H1 (cell line): ENCODE data around the gene PC. TPM values are rescaled to one million over a fixed set of nuclear protein-coding genes. Genes with fewer than 3 reads are reported as not detected.

ENCODE experiments used
- CBX8 ChIP-seq: fragments of 300-800, 300-1000 bp; sonication (generic); IDR thresholded peaks from 2 replicates; pipeline ENCODE4 v1.7.1; 2016; ENCODE audit warnings: low read depth, low read length, borderline replicate concordance
- CHD1 ChIP-seq: IDR thresholded peaks from 2 replicates; pipeline ENCODE4 v1.6.1; 2012; ENCODE audit warnings: low read depth, low read length, improper control_type of control experiment
- CREB1 ChIP-seq: IDR thresholded peaks from 2 replicates; pipeline ENCODE4 v1.6.1; 2012; ENCODE audit warnings: inconsistent platforms
- RXRA ChIP-seq: IDR thresholded peaks from 2 replicates; pipeline ENCODE4 v1.6.1; 2011; ENCODE audit warnings: low read depth, mild to moderate bottlenecking, low read length, moderate library complexity; ENCODE audit not compliant: insufficient read depth
- SUZ12 ChIP-seq: fragments of 200-600 bp; sonication (generic); IDR thresholded peaks from 2 replicates; pipeline ENCODE4 v1.6.1; 2012; ENCODE audit warnings: mild to moderate bottlenecking, inconsistent platforms, low read length, moderate library complexity, mixed read lengths
- polyA plus RNA-seq, 7 experiments: library from polyadenylated mRNA; depleted of rRNA in 3 of 7; stranded (reverse) in 5 of 7; unstranded in 2 of 7; fragments of >200 nt in 5 of 7; fragments of 200-250 nt in 2 of 7; gene quantifications; 1 replicate in 5 of 7; 2 replicates in 1 of 7; 4 replicates in 1 of 7; pipeline versions ENCODE4 v1.2.1 to v1.2.3, GENCODE V29; 2011 to 2013; ENCODE audit warnings: missing spikeins in 2 of 7, mixed read lengths in 2 of 7
- total RNA-seq: library from RNA; stranded (reverse); fragmentation: NEBNext Ultra II Directional; extraction: Animal tissue kit (Norgen Biotek cat#: 25700); gene quantifications from 2 replicates; pipeline ENCODE4 v1.2.1, GENCODE V29; 2021
- TF ChIP-seq, protein P1 (sequence below), 3 experiments: IDR thresholded peaks; 1 replicate in 2 of 3; 2 replicates in 1 of 3; pipeline versions ENCODE4 v1.5.1 to v1.6.1; 2011; ENCODE audit warnings: low read length in 3 of 3, mild to moderate bottlenecking in 3 of 3, inconsistent platforms in 2 of 3, low read depth in 1 of 3, moderate library complexity in 1 of 3; ENCODE audit not compliant: insufficient read depth in 1 of 3; ENCODE audit errors: control extremely low read depth in 1 of 3

PC gene
- total and polyA plus RNA-seq, 2 of the 8 experiments (the other 6 are each of a cell fraction or from before 2014, with no cell fraction given) = 11.5 to 27.5 TPM

GRCh38 chr11:66981976-66982578 is 23.9 kb upstream of the PC start (continued):
- TF ChIP-seq, protein P1, sequence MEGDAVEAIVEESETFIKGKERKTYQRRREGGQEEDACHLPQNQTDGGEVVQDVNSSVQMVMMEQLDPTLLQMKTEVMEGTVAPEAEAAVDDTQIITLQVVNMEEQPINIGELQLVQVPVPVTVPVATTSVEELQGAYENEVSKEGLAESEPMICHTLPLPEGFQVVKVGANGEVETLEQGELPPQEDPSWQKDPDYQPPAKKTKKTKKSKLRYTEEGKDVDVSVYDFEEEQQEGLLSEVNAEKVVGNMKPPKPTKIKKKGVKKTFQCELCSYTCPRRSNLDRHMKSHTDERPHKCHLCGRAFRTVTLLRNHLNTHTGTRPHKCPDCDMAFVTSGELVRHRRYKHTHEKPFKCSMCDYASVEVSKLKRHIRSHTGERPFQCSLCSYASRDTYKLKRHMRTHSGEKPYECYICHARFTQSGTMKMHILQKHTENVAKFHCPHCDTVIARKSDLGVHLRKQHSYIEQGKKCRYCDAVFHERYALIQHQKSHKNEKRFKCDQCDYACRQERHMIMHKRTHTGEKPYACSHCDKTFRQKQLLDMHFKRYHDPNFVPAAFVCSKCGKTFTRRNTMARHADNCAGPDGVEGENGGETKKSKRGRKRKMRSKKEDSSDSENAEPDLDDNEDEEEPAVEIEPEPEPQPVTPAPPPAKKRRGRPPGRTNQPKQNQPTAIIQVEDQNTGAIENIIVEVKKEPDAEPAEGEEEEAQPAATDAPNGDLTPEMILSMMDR (IDR thresholded peaks at IDR 0.05; ENCODE audit: control extremely low read depth in 1 of 3, insufficient read depth in 1 of 3, low read depth in 1 of 3, low read length in 3 of 3) = no peak
- TF ChIP-seq CHD1 = no peak
- no peak for TF ChIP-seq CBX8
- no peak for TF ChIP-seq RXRA
- TF ChIP-seq SUZ12 = no peak
- no peak for TF ChIP-seq CREB1
